ENCODE results near the gene RFTN2.
"Not testable (repeated sequence)": the region's sequence is repeated elsewhere in the genome, so short reads cannot be mapped to it uniquely, and the experiment has no call there.

Gene RFTN2

GRCh38 chr2:197705121-197705911, 29.9 kb upstream of the RFTN2 start, which contains the start of gene MARS2:
TSS of gene MARS2 (plus strand) at chr2:197705369. CDS start at chr2:197705406, 37 bp downstream.
- Histone ChIP-seq H2AFZ (ENCODE audit: low read length) (peak within 1 kb of the TSS; percentile 87), H3F3A (ENCODE audit: insufficient read depth, low read length) (peaks cover 13% of the 10 kb centered on the region), H3K79me2 (ENCODE audit: low read length) (peaks cover 48% of the 10 kb centered on the region), H3K27me3 (replicated peaks; ENCODE audit: insufficient read depth, low read length) (no peaks in the 10 kb centered on the region), H3K4me2 (ENCODE audit: low read depth, low read length) (peak within 1 kb of the TSS; percentile 87), H3K4me1 (ENCODE audit: low read length) (peaks cover 27% of the 10 kb centered on the region), H3K9ac (ENCODE audit: low read length) (peak within 1 kb of the TSS; percentile 80), H3K4me3 (ENCODE audit: low read length) (peak within 1 kb of the TSS; percentile 94), H4K20me1 (ENCODE audit: insufficient read depth, low read length) (peaks cover 25% of the 10 kb centered on the region), H3K36me3 (replicated peaks; ENCODE audit: insufficient read depth, low read length) (peaks cover 3% of the 10 kb centered on the region; the same call in 1 of the 2 replicates), H3K27ac (ENCODE audit: low read length) (peak within 1 kb of the TSS; percentile 60; the same call in 1 of the 2 replicates), H3K9me3 (replicated peaks; ENCODE audit: insufficient read depth, low read length) (no peaks in the 10 kb centered on the region), H3K9me2 (replicated peaks; ENCODE audit: insufficient read depth, low read length) (no peaks in the 10 kb centered on the region)
- no peak for TF ChIP-seq EZH2phosphoT487 (IDR thresholded peaks at IDR 0.05; ENCODE audit: low read length)
- no peak for TF ChIP-seq CTCF (IDR thresholded peaks at IDR 0.05; ENCODE audit: low read length)
- TF ChIP-seq EZH2 (optimal IDR thresholded peaks at IDR 0.05; ENCODE audit: low read depth, low read length), result no peak
- peak; percentile 95 for DNase-seq

DNA sequence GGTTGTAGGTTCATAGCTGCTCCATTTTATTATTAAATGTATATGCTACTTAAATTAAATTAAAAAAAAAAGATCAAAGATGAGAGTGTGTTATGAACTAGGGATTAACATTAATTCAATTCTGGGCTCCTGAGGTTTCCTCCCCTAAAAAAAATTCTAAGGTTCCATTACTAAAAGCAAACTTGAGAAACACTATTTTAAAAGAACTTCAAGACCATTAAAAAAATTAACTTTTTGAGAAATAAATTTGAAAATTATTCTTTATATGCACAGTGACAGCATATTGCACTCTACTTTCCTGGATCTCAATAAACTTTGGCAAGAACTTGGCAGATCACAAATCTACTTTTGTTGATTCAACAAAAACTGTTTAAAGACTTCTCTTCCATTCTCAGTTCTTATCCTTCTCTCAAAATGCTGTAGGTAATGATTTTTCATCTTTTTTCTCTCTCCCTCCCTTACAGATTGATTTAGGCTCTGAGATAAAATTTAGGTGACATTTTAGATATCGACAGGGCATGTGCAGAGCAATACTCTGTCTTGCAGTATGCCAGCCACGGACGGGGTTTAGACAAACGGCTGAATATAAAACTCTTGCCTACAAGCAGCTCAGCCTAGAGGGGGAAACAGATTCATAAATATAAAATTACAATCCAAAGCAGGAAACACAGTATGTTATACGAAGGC, 29.2 kb upstream of the RFTN2 start:
- Histone ChIP-seq H4K20me1 (ENCODE audit: insufficient read depth, low read length) (peaks cover 19% of the 10 kb centered on the region), H3K79me2 (ENCODE audit: low read length) (peaks cover 41% of the 10 kb centered on the region), H3K4me1 (ENCODE audit: low read length) (peaks cover 19% of the 10 kb centered on the region), H3F3A (ENCODE audit: insufficient read depth, low read length) (peaks cover 8% of the 10 kb centered on the region; the same call in 1 of the 2 replicates), H3K36me3 (replicated peaks; ENCODE audit: insufficient read depth, low read length) (no peaks in the 10 kb centered on the region; the same call in 1 of the 2 replicates), H3K27me3 (replicated peaks; ENCODE audit: insufficient read depth, low read length) (no peaks in the 10 kb centered on the region), H3K9me3 (replicated peaks; ENCODE audit: insufficient read depth, low read length) (no peaks in the 10 kb centered on the region), H3K4me2 (ENCODE audit: low read depth, low read length) (peak overlapping the region; percentile 87), H3K27ac (ENCODE audit: low read length) (peak overlapping the region; percentile 60; the same call in 1 of the 2 replicates), H3K4me3 (ENCODE audit: low read length) (peak overlapping the region; percentile 68), H3K9me2 (replicated peaks; ENCODE audit: insufficient read depth, low read length) (no peaks in the 10 kb centered on the region), H2AFZ (ENCODE audit: low read length) (peak overlapping the region; percentile 87), H3K9ac (ENCODE audit: low read length) (peak overlapping the region; percentile 80)
- DNase-seq, result no peak
- TF ChIP-seq EZH2 (optimal IDR thresholded peaks at IDR 0.05; ENCODE audit: low read depth, low read length) (no peak), EZH2phosphoT487 (IDR thresholded peaks at IDR 0.05; ENCODE audit: low read length) (no peak), CTCF (IDR thresholded peaks at IDR 0.05; ENCODE audit: low read length) (no peak)

- Histone ChIP-seq H3K9me2 (replicated peaks; ENCODE audit: insufficient read depth, low read length) (no peaks in the 10 kb centered on the region), H3K4me1 (ENCODE audit: low read length) (0 out of 2 replicates have a peak, but pooled peaks cover 13% of the 10 kb centered on the region), H3F3A (ENCODE audit: insufficient read depth, low read length) (peaks cover 3% of the 10 kb centered on the region; the same call in 1 of the 2 replicates), H3K4me2 (ENCODE audit: low read depth, low read length) (no peak overlapping the region), H3K9ac (ENCODE audit: low read length) (no peak overlapping the region), H3K36me3 (replicated peaks; ENCODE audit: insufficient read depth, low read length) (no peaks in the 10 kb centered on the region), H2AFZ (ENCODE audit: low read length) (no peak overlapping the region), H3K9me3 (replicated peaks; ENCODE audit: insufficient read depth, low read length) (no peaks in the 10 kb centered on the region), H3K79me2 (ENCODE audit: low read length) (peaks cover 7% of the 10 kb centered on the region), H3K4me3 (ENCODE audit: low read length) (no peak overlapping the region), H3K27ac (ENCODE audit: low read length) (no peak overlapping the region), H3K27me3 (replicated peaks; ENCODE audit: insufficient read depth, low read length) (no peaks in the 10 kb centered on the region), H4K20me1 (ENCODE audit: insufficient read depth, low read length) (no peaks in the 10 kb centered on the region)
- no peak for DNase-seq
- TF ChIP-seq CTCF (IDR thresholded peaks at IDR 0.05; ENCODE audit: low read length), result no peak
- TF ChIP-seq EZH2 (optimal IDR thresholded peaks at IDR 0.05; ENCODE audit: low read depth, low read length), result no peak
- no peak for TF ChIP-seq EZH2phosphoT487 (IDR thresholded peaks at IDR 0.05; ENCODE audit: low read length)
Measured at GRCh38 chr2:197700960-197701359, 25.6 kb upstream of the RFTN2 start.

DNA sequence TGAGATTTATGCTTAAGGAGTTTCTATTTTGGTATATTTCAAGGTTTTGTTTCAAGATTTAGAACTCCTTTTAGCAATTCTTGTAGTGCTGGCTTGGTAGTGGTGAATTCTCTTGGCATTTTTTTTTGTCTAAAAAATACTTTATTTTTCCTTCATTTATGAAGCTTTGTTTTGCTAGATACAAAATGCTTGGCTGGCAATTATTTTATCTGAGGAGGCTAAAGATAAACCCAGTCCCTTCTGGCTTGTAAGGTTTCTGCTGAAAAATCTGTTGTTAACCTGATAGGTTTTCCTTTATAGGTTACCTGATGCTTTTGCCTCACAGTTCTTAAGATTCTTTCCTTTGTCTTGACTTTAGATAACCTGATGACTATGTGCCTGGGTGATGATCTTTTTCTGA, 24.3 kb upstream of the RFTN2 start:
- H3K27ac ChIP-seq (ENCODE audit: low read length); DNase-seq; H3K9ac ChIP-seq (ENCODE audit: low read length); H3K9me3 ChIP-seq (replicated peaks; ENCODE audit: insufficient read depth, low read length); H3K4me2 ChIP-seq (ENCODE audit: low read depth, low read length); H3K27me3 ChIP-seq (replicated peaks; ENCODE audit: insufficient read depth, low read length); H3K36me3 ChIP-seq (replicated peaks; ENCODE audit: insufficient read depth, low read length); H2AFZ ChIP-seq (ENCODE audit: low read length); H4K20me1 ChIP-seq (ENCODE audit: insufficient read depth, low read length); H3K79me2 ChIP-seq (ENCODE audit: low read length); H3K4me3 ChIP-seq (ENCODE audit: low read length); H3K9me2 ChIP-seq (replicated peaks; ENCODE audit: insufficient read depth, low read length); H3F3A ChIP-seq (ENCODE audit: insufficient read depth, low read length): not testable (repeated sequence)
- 0 out of 2 replicates have a peak, but pooled peaks cover 13% of the 10 kb centered on the region for H3K4me1 ChIP-seq (ENCODE audit: low read length)

DNA sequence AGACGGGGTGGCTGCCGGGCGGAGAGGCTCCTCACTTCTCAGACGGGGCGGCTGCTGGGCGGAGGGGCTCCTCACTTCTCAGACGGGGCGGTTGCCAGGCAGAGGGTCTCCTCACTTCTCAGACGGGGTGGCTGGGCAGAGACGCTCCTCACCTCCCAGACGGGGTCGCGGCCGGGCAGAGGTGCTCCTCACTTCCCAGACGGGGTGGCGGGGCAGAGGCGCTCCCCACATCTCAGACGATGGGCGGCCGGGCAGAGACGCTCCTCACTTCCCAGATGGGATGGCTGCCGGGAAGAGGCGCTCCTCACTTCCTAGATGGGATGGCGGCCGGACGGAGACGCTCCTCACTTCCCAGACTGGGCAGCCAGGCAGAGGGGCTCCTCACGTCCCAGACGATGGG, 21.2 kb upstream of the RFTN2 start:
- H3K9me3 ChIP-seq (replicated peaks; ENCODE audit: insufficient read depth, low read length); DNase-seq; H3K4me2 ChIP-seq (ENCODE audit: low read depth, low read length); H3K9me2 ChIP-seq (replicated peaks; ENCODE audit: insufficient read depth, low read length); H3K36me3 ChIP-seq (replicated peaks; ENCODE audit: insufficient read depth, low read length); H3K9ac ChIP-seq (ENCODE audit: low read length); H2AFZ ChIP-seq (ENCODE audit: low read length); H3K27ac ChIP-seq (ENCODE audit: low read length); H3K79me2 ChIP-seq (ENCODE audit: low read length); H3F3A ChIP-seq (ENCODE audit: insufficient read depth, low read length); H4K20me1 ChIP-seq (ENCODE audit: insufficient read depth, low read length); H3K4me1 ChIP-seq (ENCODE audit: low read length); H3K27me3 ChIP-seq (replicated peaks; ENCODE audit: insufficient read depth, low read length); H3K4me3 ChIP-seq (ENCODE audit: low read length): not testable (repeated sequence)
